IMR-90 (cell line): ENCODE data around the gene CHI3L1.

Experiments
- CTCF ChIP-seq: conservative IDR thresholded peaks from 2 replicates; pipeline ENCODE4 v1.5.1; 2012; ENCODE audit warnings: mild to moderate bottlenecking, low read depth, low read length, improper control_type of control experiment
- POLR2A ChIP-seq: IDR thresholded peaks from 2 replicates; pipeline ENCODE4 v1.6.1; 2012; ENCODE audit warnings: mild to moderate bottlenecking, low read depth, low read length
- RCOR1 ChIP-seq: IDR thresholded peaks from 2 replicates; pipeline ENCODE4 v1.6.1; 2012; ENCODE audit warnings: mild to moderate bottlenecking, low read length, improper control_type of control experiment; ENCODE audit not compliant: insufficient replicate concordance

- TF ChIP-seq POLR2A: no peak
- no peak for TF ChIP-seq CTCF
- no peak for TF ChIP-seq RCOR1
Measured at GRCh38 chr1:203177470-203178039, 8.9 kb downstream of the CHI3L1 start.
